Measurements from ENCODE around the gene GOSR2. TPM values are rescaled to one million over a fixed set of nuclear protein-coding genes. Genes with fewer than 3 reads are reported as not detected.

GOSR2 gene
- total RNA-seq, 3 donors from 2014 or later, result 41.0 to 57.7 (median 50.9) TPM

- Histone ChIP-seq H3K9me3 (no peaks in the 10 kb centered on the region), H3K27ac (no peak overlapping the region), H3K4me3 (no peak overlapping the region), H3K36me3 (no peaks in the 10 kb centered on the region), H3K4me1 (no peaks in the 10 kb centered on the region), H3K27me3 (no peaks in the 10 kb centered on the region)
- TF ChIP-seq POLR2A (IDR thresholded peaks at IDR 0.05), result no peak
- no peak for TF ChIP-seq CTCF (IDR thresholded peaks at IDR 0.05)
- no peak for TF ChIP-seq POLR2AphosphoS5 (IDR thresholded peaks at IDR 0.05)
- intact Hi-C loops (cut with DNase I; ENCODE audit: low total_unique reads), result no loop called here
- no peak for DNase-seq (ENCODE audit: low spot score in 2 of 2)
Measured at GRCh38 chr17:46925185-46925868, 2.4 kb downstream of the GOSR2 start.

DNA sequence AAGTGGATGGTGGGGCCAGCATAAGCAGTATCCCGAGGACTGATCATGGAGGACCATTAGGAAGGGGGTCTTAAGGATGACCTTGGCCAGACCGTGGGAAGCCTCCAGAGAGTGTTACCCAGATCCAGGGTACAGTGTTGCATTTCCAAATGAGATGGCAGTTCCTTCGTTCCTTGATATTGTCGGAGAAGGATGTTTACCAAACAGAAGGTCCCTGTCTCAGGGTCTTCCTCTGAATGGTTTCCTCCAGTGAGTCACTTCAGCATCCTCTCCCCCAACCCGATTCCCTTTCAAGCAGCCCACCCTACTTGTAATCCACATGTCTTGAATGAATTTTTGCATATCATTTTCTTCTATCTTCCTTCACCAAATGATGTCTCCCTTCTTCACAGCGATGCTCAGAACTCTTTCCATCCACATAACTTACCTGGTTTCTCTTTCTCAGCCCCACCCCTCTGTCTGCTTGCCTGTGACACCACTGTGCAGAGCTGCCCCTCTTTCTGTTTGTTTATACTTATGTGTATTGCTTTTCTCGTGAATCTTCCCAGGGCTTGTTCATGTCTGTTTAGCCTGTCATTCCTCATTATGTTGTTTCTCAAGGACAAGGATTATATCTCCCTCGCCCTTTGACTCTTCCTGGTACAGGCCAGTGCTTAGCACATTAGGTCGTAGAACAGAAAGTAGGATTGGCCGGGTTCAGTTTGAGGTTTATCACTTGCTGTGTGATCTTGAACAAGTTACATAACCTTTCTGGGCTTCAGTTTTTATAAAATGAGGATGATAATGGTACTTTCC is 5.7 kb downstream of the GOSR2 start:
- Histone ChIP-seq H3K4me3 (no peak overlapping the region), H3K9me3 (no peaks in the 10 kb centered on the region), H3K27ac (no peak overlapping the region), H3K36me3 (peaks cover 6% of the 10 kb centered on the region), H3K27me3 (no peaks in the 10 kb centered on the region), H3K4me1 (no peaks in the 10 kb centered on the region)
- no peak for DNase-seq (ENCODE audit: low spot score in 2 of 2)
- TF ChIP-seq CTCF (IDR thresholded peaks at IDR 0.05) (no peak), POLR2AphosphoS5 (IDR thresholded peaks at IDR 0.05) (no peak), POLR2A (IDR thresholded peaks at IDR 0.05) (no peak)
- intact Hi-C loops (cut with DNase I; ENCODE audit: low total_unique reads), result no loop called here

GRCh38 chr17:46929413-46929812 is 6.5 kb downstream of the GOSR2 start:
- Histone ChIP-seq H3K27ac (no peak overlapping the region), H3K36me3 (peaks cover 6% of the 10 kb centered on the region), H3K4me3 (no peak overlapping the region), H3K9me3 (no peaks in the 10 kb centered on the region), H3K4me1 (no peaks in the 10 kb centered on the region), H3K27me3 (no peaks in the 10 kb centered on the region)
- no peak for TF ChIP-seq POLR2AphosphoS5 (IDR thresholded peaks at IDR 0.05)
- TF ChIP-seq CTCF (IDR thresholded peaks at IDR 0.05), result no peak
- no peak for TF ChIP-seq POLR2A (IDR thresholded peaks at IDR 0.05)
- intact Hi-C loops (cut with DNase I; ENCODE audit: low total_unique reads), result no loop called here
- DNase-seq (ENCODE audit: low spot score in 2 of 2), result no peak

DNA sequence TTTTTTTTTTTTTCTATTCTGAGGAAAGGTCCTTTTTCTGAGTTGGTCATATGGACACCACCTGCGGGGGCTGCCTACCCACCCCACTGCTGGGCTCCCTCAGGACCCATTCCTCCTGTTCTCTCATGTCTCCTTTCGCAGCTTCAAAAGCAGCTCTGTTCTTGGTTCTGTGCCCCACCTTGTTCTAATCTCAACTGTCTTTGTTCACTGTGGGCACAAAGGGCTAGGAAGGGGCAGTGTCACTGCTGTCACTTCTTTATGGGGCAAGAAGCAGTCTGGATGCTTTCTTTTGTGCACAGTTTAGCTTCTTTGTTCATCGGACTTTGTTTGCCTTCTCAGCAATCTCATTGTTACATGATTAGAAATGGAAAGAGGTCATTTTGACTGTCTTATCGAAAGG is 7.1 kb downstream of the GOSR2 start:
- Histone ChIP-seq H3K36me3 (peaks cover 6% of the 10 kb centered on the region), H3K27ac (no peak overlapping the region), H3K4me1 (no peaks in the 10 kb centered on the region), H3K4me3 (no peak overlapping the region), H3K9me3 (no peaks in the 10 kb centered on the region), H3K27me3 (no peaks in the 10 kb centered on the region)
- TF ChIP-seq POLR2A (IDR thresholded peaks at IDR 0.05) (no peak), POLR2AphosphoS5 (IDR thresholded peaks at IDR 0.05) (no peak), CTCF (IDR thresholded peaks at IDR 0.05) (no peak)
- DNase-seq (ENCODE audit: low spot score in 2 of 2), result no peak
- intact Hi-C loops (cut with DNase I; ENCODE audit: low total_unique reads), result no loop called here

- Histone ChIP-seq H3K27me3 (no peaks in the 10 kb centered on the region), H3K36me3 (peaks cover 6% of the 10 kb centered on the region), H3K4me1 (no peaks in the 10 kb centered on the region), H3K27ac (no peak overlapping the region), H3K4me3 (no peak overlapping the region), H3K9me3 (no peaks in the 10 kb centered on the region)
- DNase-seq (ENCODE audit: low spot score in 2 of 2), result no peak
- intact Hi-C loops (cut with DNase I; ENCODE audit: low total_unique reads), result no loop called here
- TF ChIP-seq POLR2AphosphoS5 (IDR thresholded peaks at IDR 0.05) (no peak), POLR2A (IDR thresholded peaks at IDR 0.05) (no peak), CTCF (IDR thresholded peaks at IDR 0.05) (no peak)
Measured at GRCh38 chr17:46931596-46931995, 8.6 kb downstream of the GOSR2 start.

Measured in breast epithelium (tissue), 4 donors.